AG10803 (cell line): ENCODE data around the gene ZBTB16.

Experiments used
- DNase-seq: peaks from one replicate; pipeline ENCODE4 v3.0.0; 2010; ENCODE audit warnings: low read depth
- H3K4me3 ChIP-seq: 2 replicates; pipeline ENCODE4 v1.5.1; 2011; ENCODE audit warnings: mild to moderate bottlenecking, low read length, control low read depth
- TF ChIP-seq, protein P1 (sequence below): conservative IDR thresholded peaks from 2 replicates; pipeline ENCODE4 v1.5.1; 2011; ENCODE audit warnings: mild to moderate bottlenecking, low read length, control low read depth, inconsistent platforms

Gene ZBTB16

DNA sequence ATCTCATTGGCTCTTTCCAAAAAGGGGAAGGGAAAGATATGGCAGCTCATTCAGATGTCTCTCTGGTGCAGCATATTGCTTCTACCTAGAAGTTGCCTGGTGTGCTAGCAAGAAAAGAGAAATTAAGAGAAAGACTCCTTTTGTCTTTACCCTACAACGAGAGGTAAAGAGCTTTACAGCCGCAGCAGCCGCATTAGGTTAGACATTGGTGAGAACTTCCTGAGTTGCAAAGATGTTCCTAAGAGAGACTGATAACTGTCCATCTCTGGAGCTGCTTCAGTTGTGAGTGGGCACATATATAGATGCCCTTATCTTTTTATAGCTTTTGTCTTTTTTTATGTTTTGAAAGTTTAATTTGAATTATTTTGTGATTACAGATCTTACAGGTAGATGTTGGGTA lies 155.9 kb downstream of the ZBTB16 start:
- TF ChIP-seq, protein P1, sequence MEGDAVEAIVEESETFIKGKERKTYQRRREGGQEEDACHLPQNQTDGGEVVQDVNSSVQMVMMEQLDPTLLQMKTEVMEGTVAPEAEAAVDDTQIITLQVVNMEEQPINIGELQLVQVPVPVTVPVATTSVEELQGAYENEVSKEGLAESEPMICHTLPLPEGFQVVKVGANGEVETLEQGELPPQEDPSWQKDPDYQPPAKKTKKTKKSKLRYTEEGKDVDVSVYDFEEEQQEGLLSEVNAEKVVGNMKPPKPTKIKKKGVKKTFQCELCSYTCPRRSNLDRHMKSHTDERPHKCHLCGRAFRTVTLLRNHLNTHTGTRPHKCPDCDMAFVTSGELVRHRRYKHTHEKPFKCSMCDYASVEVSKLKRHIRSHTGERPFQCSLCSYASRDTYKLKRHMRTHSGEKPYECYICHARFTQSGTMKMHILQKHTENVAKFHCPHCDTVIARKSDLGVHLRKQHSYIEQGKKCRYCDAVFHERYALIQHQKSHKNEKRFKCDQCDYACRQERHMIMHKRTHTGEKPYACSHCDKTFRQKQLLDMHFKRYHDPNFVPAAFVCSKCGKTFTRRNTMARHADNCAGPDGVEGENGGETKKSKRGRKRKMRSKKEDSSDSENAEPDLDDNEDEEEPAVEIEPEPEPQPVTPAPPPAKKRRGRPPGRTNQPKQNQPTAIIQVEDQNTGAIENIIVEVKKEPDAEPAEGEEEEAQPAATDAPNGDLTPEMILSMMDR: no peak
- DNase-seq: no peak
- H3K4me3 ChIP-seq: no peak overlapping the region

DNA sequence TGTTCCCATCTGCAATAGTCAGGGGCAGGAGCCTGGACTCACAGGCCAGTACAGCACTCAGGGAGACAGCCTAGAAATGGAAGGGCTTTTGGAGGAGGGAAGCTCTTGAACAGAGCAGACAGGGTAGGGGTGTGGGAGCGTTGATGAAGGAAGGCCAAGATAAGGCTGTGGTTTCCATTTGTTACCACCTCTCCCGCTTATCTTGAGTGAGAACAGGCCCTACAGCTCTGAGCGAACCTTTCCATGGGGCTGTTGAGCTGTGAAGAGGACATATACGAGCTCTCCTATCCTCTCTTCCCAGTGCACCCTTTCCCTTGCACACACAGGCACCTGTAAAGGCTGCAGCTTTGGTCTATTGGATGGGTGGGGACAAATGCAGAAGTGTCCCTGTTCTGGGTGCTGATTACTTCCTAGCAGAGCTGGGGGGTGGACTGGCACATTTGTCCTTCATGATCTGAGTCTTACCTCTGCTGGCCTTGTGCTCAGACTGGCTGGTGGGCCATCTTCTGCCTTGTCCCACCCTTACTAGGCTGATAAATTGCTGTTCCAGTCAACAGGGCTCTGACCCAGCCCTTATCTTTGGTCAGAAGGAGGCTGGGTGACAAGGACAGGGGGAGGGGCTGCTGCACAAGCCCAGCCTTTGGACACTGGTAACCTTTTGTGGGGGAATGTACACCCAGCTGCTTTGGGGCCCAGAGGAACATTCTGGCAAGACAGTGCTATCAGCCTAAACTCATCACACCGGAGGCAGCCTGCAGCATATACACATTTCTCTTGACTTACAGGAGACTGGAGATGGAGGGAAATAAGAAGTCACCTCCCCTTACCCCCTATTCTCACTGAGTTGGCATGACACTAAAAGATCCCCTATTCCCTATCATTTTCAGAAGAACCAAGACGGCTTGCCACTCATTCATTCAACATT lies 156.6 kb downstream of the ZBTB16 start:
- DNase-seq: no peak
- TF ChIP-seq, protein P1: no peak

DNA sequence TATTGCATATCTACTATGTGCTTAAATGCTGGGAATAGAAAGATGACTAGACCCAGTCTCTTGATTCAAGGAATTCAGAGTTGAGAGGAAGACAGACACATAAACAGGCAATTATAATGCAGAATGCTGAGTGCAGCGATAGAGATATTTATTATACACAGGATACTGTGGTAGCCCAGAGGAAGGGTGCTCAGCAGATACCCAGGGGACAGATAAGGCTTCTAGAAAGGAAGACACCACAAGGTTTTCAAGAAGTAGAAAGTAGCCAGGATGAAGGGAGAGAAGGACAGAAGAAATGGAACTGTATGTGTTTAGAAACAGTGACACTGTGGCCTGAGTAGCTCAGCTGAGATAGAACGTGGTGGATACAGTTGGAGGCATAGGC lies 157.3 kb downstream of the ZBTB16 start:
- no peak for DNase-seq
- H3K4me3 ChIP-seq: no peak overlapping the region
- TF ChIP-seq, protein P1: no peak

More for the DNA sequence above, 156.6 kb downstream of the ZBTB16 start:
- H3K4me3 ChIP-seq: no peak overlapping the region

DNA sequence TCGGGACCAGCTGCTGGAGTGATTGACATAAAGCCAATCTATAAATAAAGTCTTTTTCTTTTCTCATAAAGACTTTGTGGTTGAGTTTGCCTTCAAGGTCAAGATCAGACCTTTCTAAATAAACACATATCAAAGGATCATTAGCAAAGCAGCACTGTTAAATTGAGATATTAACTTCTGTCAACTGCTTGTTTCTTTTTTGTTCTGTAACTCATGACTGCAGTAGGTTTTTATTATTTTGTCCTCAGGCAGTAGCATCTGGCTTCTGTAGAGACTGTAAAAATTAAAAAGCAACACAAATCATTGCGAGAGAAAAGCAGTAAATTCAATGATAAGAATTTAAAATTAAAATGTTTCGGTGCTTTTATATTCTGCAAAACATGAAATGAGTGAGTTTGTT lies 159.0 kb downstream of the ZBTB16 start:
- DNase-seq: no peak
- TF ChIP-seq, protein P1: no peak
- no peak overlapping the region for H3K4me3 ChIP-seq

DNA sequence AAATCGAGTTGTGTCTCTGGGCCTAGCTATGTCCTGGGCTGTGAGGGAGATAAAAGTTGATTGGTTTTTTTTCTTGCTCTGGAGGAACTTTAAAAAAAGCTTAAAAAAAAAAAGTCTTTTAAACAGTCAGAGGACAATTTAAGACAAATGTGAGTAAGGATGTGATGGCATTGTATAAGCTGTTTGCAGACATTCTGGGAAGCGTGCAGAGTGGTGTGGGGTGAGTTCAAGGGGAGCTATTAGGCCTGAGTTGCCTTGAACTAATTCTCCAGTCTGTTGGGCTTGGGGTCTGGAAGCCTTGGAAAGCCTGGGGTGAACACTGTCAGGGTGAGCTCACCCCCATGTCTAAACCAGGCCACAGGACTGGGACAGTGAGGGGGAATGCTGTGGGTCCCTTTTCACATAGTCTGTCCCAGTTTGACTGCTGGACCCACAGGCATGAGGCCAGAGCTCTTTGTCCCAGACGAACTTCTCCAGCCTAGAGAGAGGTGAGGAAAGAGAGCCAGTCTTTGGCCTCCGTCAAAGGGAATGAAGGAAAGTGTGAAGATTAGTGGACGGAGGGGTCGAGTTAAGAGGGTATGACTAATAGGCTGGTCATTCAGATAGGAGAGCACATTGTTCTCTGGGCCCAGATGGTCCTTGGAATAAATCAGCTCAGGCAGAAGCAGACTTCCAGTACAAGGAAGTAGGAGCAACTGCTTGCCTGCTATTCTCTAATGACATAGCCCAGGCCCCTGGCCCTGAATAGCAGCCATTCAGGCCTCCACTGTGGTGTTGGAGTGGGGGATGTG lies 160.2 kb downstream of the ZBTB16 start:
- TF ChIP-seq, protein P1: no peak

DNA sequence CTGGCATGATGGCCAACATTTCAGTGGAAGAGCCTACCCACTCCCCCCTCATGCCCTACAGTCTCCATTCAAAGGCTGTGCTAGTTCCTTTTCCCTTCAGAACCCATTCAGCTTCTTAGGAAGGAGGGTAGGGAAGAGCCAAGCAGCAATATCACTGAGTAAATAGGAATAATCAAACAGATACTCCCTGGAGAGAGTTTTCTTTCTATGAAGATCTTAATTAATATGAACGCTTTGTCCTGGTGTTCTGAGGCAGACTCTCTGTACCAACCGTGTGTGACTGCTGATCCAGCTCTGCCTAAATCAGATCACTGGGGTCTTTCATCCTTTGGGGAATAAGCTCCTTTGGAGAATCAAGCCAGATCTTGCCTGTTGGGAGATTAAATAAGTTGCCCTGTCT lies 161.5 kb downstream of the ZBTB16 start:
- DNase-seq: no peak
- H3K4me3 ChIP-seq: no peak overlapping the region
- TF ChIP-seq, protein P1: no peak

More for the DNA sequence above, 160.2 kb downstream of the ZBTB16 start:
- no peak for DNase-seq
- H3K4me3 ChIP-seq: no peak overlapping the region

DNA sequence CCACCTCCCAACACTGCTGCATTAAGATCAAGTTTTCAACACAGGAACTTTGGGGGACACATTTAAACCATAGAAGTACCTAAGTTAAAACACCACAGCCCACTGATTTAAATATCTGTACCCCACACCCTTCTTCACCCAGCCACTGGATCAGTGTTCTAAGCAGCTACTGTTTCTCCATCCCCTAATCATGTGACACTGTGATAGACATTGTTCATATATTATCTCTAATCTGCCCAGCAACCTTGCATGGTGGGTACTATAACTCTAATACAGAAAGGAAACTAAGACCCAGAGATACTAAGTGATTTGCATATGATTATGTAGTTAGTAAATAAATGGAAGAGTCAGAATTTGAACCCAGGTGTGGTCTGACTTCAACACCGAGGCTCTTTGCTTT lies 166.2 kb downstream of the ZBTB16 start:
- TF ChIP-seq, protein P1: no peak
- no peak overlapping the region for H3K4me3 ChIP-seq
- DNase-seq: no peak
